Smooth muscle cell (in vitro differentiated cells): ENCODE results near the gene PRKG1. TPM values are rescaled to one million over a fixed set of nuclear protein-coding genes. Genes with fewer than 3 reads are reported as not detected.

Source experiments
- DNase-seq: peaks from one replicate; lab custom pipeline; 2025; ENCODE audit not compliant: unreplicated experiment; lab: John Stamatoyannopoulos, UW
- H2AFZ ChIP-seq: fragments of 200-600 bp; sonication (generic); 2 replicates; pipeline ENCODE4 v1.6.0; 2016; ENCODE audit warnings: antibody characterized with exemption, low read depth, mild to moderate bottlenecking
- H3F3A ChIP-seq: fragments of 200-600 bp; sonication (generic); 2 replicates; pipeline ENCODE4 v1.6.0; 2017; ENCODE audit warnings: antibody characterized with exemption, low read depth
- H3K27ac ChIP-seq: fragments of 200-600 bp; sonication (generic); 2 replicates; pipeline ENCODE4 v1.5.1; 2016; ENCODE audit warnings: low read depth, mild to moderate bottlenecking
- H3K27me3 ChIP-seq: fragments of 200-600 bp; sonication (generic); 2 replicates; pipeline ENCODE4 v1.6.1; 2016; ENCODE audit warnings: low read depth, mild to moderate bottlenecking
- H3K36me3 ChIP-seq: fragments of 200-600 bp; sonication (generic); 2 replicates; pipeline ENCODE4 v1.5.1; 2016; ENCODE audit warnings: low read depth
- H3K4me1 ChIP-seq: fragments of 200-600 bp; sonication (generic); 2 replicates; pipeline ENCODE4 v1.5.1; 2016; ENCODE audit warnings: low read depth
- H3K4me2 ChIP-seq: fragments of 200-600 bp; sonication (generic); 2 replicates; pipeline ENCODE4 v1.6.0; 2016; ENCODE audit warnings: mild to moderate bottlenecking
- H3K4me3 ChIP-seq: fragments of 200-600 bp; sonication (generic); 2 replicates; pipeline ENCODE4 v1.5.1; 2016; ENCODE audit warnings: mild to moderate bottlenecking
- H3K79me2 ChIP-seq: fragments of 200-600 bp; sonication (generic); 2 replicates; pipeline ENCODE4 v1.6.0; 2016; ENCODE audit warnings: low read depth, mild to moderate bottlenecking
- H3K9ac ChIP-seq: fragments of 200-600 bp; sonication (generic); 2 replicates; pipeline ENCODE4 v1.6.0; 2016; ENCODE audit warnings: low read depth
- H3K9me3 ChIP-seq: fragments of 200-600 bp; sonication (generic); replicated peaks from 2 replicates; pipeline ENCODE4 v1.5.1; 2016; ENCODE audit warnings: low read depth
- H4K20me1 ChIP-seq: fragments of 200-600 bp; sonication (generic); 2 replicates; pipeline ENCODE4 v1.6.0; 2016; ENCODE audit warnings: low read depth
- WGBS: methylation state at CpG from one replicate; pipeline ENCODE4 v1.1.7; 2016; ENCODE audit warnings: low lambda C conversion rate; 5-methylcytosine and 5-hydroxymethylcytosine counted together
- polyA plus RNA-seq: library from polyadenylated mRNA; unstranded; fragments of >200 nt; fragmentation: Nextera tagmentation; extraction: Ambion mirVana; gene quantifications from 2 replicates; pipeline ENCODE4 v1.2.1, GENCODE V29; 2016
- total RNA-seq: library from RNA; depleted of rRNA; stranded (reverse); fragments of >200 nt; gene quantifications from 2 replicates; pipeline ENCODE4 v1.2.3, GENCODE V29; 2014
- TF ChIP-seq, protein P1 (sequence below): fragments of 200-600 bp; sonication (generic); IDR thresholded peaks from 2 replicates; pipeline ENCODE4 v1.5.1; 2017; ENCODE audit warnings: borderline replicate concordance, mild to moderate bottlenecking, antibody characterized with exemption; ENCODE audit not compliant: insufficient read depth, poor library complexity, severe bottlenecking

Gene PRKG1
- total and polyA plus RNA-seq, 2 experiments from 2014 or later = 7.2 to 13.4 TPM

DNA sequence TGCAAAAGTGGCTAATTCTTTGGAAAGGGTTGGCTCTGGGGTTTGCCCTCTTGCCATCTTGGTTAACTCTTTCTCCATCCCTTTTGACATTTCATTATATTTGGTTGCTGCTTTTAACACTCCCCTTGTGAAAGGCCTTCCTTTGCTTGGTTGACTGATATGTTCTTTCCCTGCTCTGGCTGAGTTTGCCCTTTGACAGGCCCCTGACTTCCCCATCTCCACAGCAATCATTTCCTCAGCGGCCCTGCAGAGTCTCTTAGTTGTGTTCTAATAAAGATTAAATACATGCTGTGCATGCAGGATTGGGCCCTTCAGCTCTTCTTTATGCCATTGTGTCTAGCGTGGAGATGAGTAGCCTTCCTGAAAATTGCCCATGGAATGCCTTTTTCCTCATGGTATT is 709.7 kb downstream of the PRKG1 start:
- Histone ChIP-seq H3K4me1 (peaks cover 13% of the 10 kb centered on the region), H3K4me2 (no peak overlapping the region), H3K79me2 (no peaks in the 10 kb centered on the region), H3K9me3 (no peaks in the 10 kb centered on the region), H3K9ac (no peak overlapping the region), H3K4me3 (no peak overlapping the region), H3K27me3 (no peaks in the 10 kb centered on the region), H3F3A (no peaks in the 10 kb centered on the region), H3K27ac (no peak overlapping the region), H2AFZ (no peak overlapping the region), H3K36me3 (no peaks in the 10 kb centered on the region), H4K20me1 (no peaks in the 10 kb centered on the region)
- 77% methylated on average over 2 of the region's 2 CpGs for WGBS
- DNase-seq = no peak
- TF ChIP-seq, protein P1, sequence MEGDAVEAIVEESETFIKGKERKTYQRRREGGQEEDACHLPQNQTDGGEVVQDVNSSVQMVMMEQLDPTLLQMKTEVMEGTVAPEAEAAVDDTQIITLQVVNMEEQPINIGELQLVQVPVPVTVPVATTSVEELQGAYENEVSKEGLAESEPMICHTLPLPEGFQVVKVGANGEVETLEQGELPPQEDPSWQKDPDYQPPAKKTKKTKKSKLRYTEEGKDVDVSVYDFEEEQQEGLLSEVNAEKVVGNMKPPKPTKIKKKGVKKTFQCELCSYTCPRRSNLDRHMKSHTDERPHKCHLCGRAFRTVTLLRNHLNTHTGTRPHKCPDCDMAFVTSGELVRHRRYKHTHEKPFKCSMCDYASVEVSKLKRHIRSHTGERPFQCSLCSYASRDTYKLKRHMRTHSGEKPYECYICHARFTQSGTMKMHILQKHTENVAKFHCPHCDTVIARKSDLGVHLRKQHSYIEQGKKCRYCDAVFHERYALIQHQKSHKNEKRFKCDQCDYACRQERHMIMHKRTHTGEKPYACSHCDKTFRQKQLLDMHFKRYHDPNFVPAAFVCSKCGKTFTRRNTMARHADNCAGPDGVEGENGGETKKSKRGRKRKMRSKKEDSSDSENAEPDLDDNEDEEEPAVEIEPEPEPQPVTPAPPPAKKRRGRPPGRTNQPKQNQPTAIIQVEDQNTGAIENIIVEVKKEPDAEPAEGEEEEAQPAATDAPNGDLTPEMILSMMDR = no peak

DNA sequence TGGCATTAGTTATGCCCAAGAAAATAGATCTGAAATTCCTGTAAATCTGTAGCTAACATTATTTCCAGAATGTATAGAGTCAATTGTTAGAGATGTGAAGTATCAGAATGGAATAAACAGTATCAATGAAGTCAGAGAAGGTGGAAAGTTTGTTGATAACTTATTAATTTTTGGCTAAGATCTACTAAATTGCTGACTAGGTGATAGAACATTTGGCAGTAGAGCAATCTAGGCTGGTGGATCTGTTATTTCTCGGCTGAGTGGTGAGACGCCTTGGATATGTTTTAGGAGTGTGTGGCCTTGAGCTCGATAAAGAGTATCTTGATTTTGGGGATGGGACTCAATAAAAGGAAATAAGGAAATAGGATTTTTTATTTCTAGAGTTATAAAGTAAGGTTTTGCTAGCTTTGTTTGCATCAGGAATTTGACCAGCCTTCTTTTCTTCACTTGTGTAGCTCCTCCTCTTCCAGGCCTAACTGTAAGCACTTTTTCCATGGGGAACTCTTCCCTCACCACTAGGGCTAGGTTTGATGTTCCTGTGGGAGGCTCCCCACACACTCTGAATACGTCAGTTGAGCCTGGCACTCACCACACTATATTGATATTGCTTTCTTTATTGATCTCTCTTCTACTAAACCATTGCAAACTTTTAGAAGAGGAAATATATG is 711.9 kb downstream of the PRKG1 start:
- no peak overlapping the region for H3K4me3 ChIP-seq
- H3K9me3 ChIP-seq = no peaks in the 10 kb centered on the region
- H3K36me3 ChIP-seq = no peaks in the 10 kb centered on the region
- no peak overlapping the region for H3K9ac ChIP-seq
- WGBS = 94% methylated on average over 4 of the region's 4 CpGs
- H2AFZ ChIP-seq = no peak overlapping the region
- H3K79me2 ChIP-seq = no peaks in the 10 kb centered on the region
- no peaks in the 10 kb centered on the region for H3K27me3 ChIP-seq
- TF ChIP-seq, protein P1 = no peak
- no peaks in the 10 kb centered on the region for H3F3A ChIP-seq
- H4K20me1 ChIP-seq = no peaks in the 10 kb centered on the region
- DNase-seq = no peak
- no peak overlapping the region for H3K27ac ChIP-seq
- peaks cover 13% of the 10 kb centered on the region for H3K4me1 ChIP-seq
- no peak overlapping the region for H3K4me2 ChIP-seq

DNA sequence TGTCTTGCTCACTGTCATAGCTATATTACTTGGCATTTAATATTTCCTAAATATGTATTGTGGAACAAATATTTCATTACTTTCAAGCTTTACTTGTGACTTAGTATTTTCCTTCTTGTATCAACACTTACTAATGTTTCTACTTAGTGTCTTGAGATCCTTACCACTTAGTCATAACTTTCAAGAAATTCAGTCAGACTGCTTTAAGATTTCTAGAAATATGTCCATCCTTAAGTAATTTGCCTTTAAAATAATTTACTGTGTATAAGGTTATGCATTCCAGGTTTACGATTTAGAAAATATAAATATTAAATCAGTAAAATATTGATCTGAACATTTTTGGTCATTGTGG is 712.4 kb downstream of the PRKG1 start:
- H3K4me1 ChIP-seq = peaks cover 13% of the 10 kb centered on the region
- H3K9me3 ChIP-seq = no peaks in the 10 kb centered on the region
- no peak overlapping the region for H3K9ac ChIP-seq
- H3K4me3 ChIP-seq = no peak overlapping the region
- H3K27ac ChIP-seq = no peak overlapping the region
- H3K79me2 ChIP-seq = no peaks in the 10 kb centered on the region
- no peak for DNase-seq
- no peaks in the 10 kb centered on the region for H3K27me3 ChIP-seq
- H3F3A ChIP-seq = no peaks in the 10 kb centered on the region
- no peaks in the 10 kb centered on the region for H3K36me3 ChIP-seq
- H4K20me1 ChIP-seq = no peaks in the 10 kb centered on the region
- TF ChIP-seq, protein P1 = no peak
- H3K4me2 ChIP-seq = no peak overlapping the region
- no peak overlapping the region for H2AFZ ChIP-seq
- 97% methylated on average over 1 of the region's 1 CpG for WGBS

GRCh38 chr10:51788273-51788672 is 714.0 kb downstream of the PRKG1 start:
- H3K9ac ChIP-seq = no peak overlapping the region
- no peak overlapping the region for H3K4me2 ChIP-seq
- H3K4me1 ChIP-seq = peaks cover 12% of the 10 kb centered on the region
- H4K20me1 ChIP-seq = no peaks in the 10 kb centered on the region
- H3K27me3 ChIP-seq = no peaks in the 10 kb centered on the region
- WGBS = 94% methylated on average over 3 of the region's 3 CpGs
- no peaks in the 10 kb centered on the region for H3F3A ChIP-seq
- H3K36me3 ChIP-seq = no peaks in the 10 kb centered on the region
- TF ChIP-seq, protein P1 = no peak
- no peaks in the 10 kb centered on the region for H3K9me3 ChIP-seq
- no peak overlapping the region for H3K4me3 ChIP-seq
- no peaks in the 10 kb centered on the region for H3K79me2 ChIP-seq
- H3K27ac ChIP-seq = no peak overlapping the region
- no peak overlapping the region for H2AFZ ChIP-seq
- no peak for DNase-seq
